SH-SY5Y (cell line): Measurements from ENCODE around the gene BIRC6.

Source experiments
- GATA2 ChIP-seq: IDR thresholded peaks from 2 replicates; pipeline ENCODE4 v1.6.1; 2011; ENCODE audit warnings: mild to moderate bottlenecking, low read depth, low read length
- GATA3 ChIP-seq: IDR thresholded peaks from 2 replicates; pipeline ENCODE4 v1.6.1; 2011; ENCODE audit warnings: low read depth, mild to moderate bottlenecking, low read length, moderate library complexity

DNA sequence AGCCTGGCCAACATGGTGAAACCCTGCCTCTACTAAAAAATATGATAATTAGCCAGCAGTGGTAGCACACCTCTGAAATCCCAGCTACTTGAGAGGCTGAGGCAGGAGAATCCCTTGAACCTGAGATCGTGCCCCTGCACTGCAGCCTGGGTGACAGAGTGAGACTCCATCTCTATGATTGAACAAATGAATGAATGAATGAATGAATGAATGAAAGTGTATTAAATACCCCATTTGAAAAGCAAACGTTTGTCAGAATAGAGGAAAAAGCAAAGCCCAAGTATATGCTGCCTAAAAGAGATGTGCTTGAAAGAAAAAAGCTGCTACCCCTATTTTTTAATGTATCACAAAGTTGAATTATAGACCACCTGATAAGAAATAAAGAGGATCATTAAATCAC is 181.9 kb downstream of the BIRC6 start:
- TF ChIP-seq GATA3 (no peak), GATA2 (no peak)
